Measurements from ENCODE around the gene CACNG1.

CACNG1 gene

GRCh38 chr17:67019809-67020208 is 24.5 kb upstream of the CACNG1 start:
- DNase-seq (ENCODE audit: low spot score) (no peak), ATAC-seq (ENCODE audit: low read depth) (no peak)
- Histone ChIP-seq H3K4me1 (ENCODE audit: insufficient read depth, poor library complexity, severe bottlenecking) (no peaks in the 10 kb centered on the region), H3K4me3 (ENCODE audit: severe bottlenecking) (no peak overlapping the region), H3K27ac (ENCODE audit: poor library complexity, severe bottlenecking) (no peak overlapping the region), H3K36me3 (ENCODE audit: low read depth) (no peaks in the 10 kb centered on the region), H3K27me3 (ENCODE audit: insufficient read depth, poor library complexity, severe bottlenecking) (no peaks in the 10 kb centered on the region), H3K9me3 (ENCODE audit: severe bottlenecking) (no peaks in the 10 kb centered on the region)
- no peak for TF ChIP-seq CTCF (IDR thresholded peaks at IDR 0.05; ENCODE audit: poor library complexity, severe bottlenecking)

GRCh38 chr17:67020293-67020766 is 24.0 kb upstream of the CACNG1 start:
- Histone ChIP-seq H3K27ac (ENCODE audit: poor library complexity, severe bottlenecking) (no peak overlapping the region), H3K27me3 (ENCODE audit: insufficient read depth, poor library complexity, severe bottlenecking) (no peaks in the 10 kb centered on the region), H3K9me3 (ENCODE audit: severe bottlenecking) (no peaks in the 10 kb centered on the region), H3K4me3 (ENCODE audit: severe bottlenecking) (no peak overlapping the region), H3K4me1 (ENCODE audit: insufficient read depth, poor library complexity, severe bottlenecking) (peaks cover 2% of the 10 kb centered on the region), H3K36me3 (ENCODE audit: low read depth) (no peaks in the 10 kb centered on the region)
- ATAC-seq (ENCODE audit: low read depth) (no peak), DNase-seq (ENCODE audit: low spot score) (no peak)
- no peak for TF ChIP-seq CTCF (IDR thresholded peaks at IDR 0.05; ENCODE audit: poor library complexity, severe bottlenecking)

- Histone ChIP-seq H3K4me3 (ENCODE audit: severe bottlenecking) (no peak overlapping the region), H3K27me3 (ENCODE audit: insufficient read depth, poor library complexity, severe bottlenecking) (no peaks in the 10 kb centered on the region), H3K9me3 (ENCODE audit: severe bottlenecking) (no peaks in the 10 kb centered on the region), H3K4me1 (ENCODE audit: insufficient read depth, poor library complexity, severe bottlenecking) (peaks cover 4% of the 10 kb centered on the region), H3K27ac (ENCODE audit: poor library complexity, severe bottlenecking) (no peak overlapping the region), H3K36me3 (ENCODE audit: low read depth) (no peaks in the 10 kb centered on the region)
- no peak for TF ChIP-seq CTCF (IDR thresholded peaks at IDR 0.05; ENCODE audit: poor library complexity, severe bottlenecking)
- no peak for DNase-seq (ENCODE audit: low spot score)
- no peak for ATAC-seq (ENCODE audit: low read depth)
These were observed 23.2 kb upstream of the CACNG1 start for GRCh38 chr17:67021196-67021595.

GRCh38 chr17:67021743-67022450 is 22.5 kb upstream of the CACNG1 start:
- no peak for TF ChIP-seq CTCF (IDR thresholded peaks at IDR 0.05; ENCODE audit: poor library complexity, severe bottlenecking)

GRCh38 chr17:67022451-67022810 is 21.9 kb upstream of the CACNG1 start:
- H3K36me3 ChIP-seq (ENCODE audit: low read depth), result no peaks in the 10 kb centered on the region

More at GRCh38 chr17:67021743-67022450, 22.5 kb upstream of the CACNG1 start:
- no peak overlapping the region for H3K4me3 ChIP-seq (ENCODE audit: severe bottlenecking)
- no peaks in the 10 kb centered on the region for H3K27me3 ChIP-seq (ENCODE audit: insufficient read depth, poor library complexity, severe bottlenecking)
- DNase-seq (ENCODE audit: low spot score) (no peak), ATAC-seq (ENCODE audit: low read depth) (no peak)
- H3K4me1 ChIP-seq (ENCODE audit: insufficient read depth, poor library complexity, severe bottlenecking), result peaks cover 4% of the 10 kb centered on the region
- H3K9me3 ChIP-seq (ENCODE audit: severe bottlenecking), result no peaks in the 10 kb centered on the region
- no peak overlapping the region for H3K27ac ChIP-seq (ENCODE audit: poor library complexity, severe bottlenecking)
- no peaks in the 10 kb centered on the region for H3K36me3 ChIP-seq (ENCODE audit: low read depth)

More at GRCh38 chr17:67022451-67022810, 21.9 kb upstream of the CACNG1 start:
- Histone ChIP-seq H3K4me1 (ENCODE audit: insufficient read depth, poor library complexity, severe bottlenecking) (peaks cover 4% of the 10 kb centered on the region), H3K9me3 (ENCODE audit: severe bottlenecking) (no peaks in the 10 kb centered on the region), H3K27ac (ENCODE audit: poor library complexity, severe bottlenecking) (no peak overlapping the region), H3K4me3 (ENCODE audit: severe bottlenecking) (no peak overlapping the region), H3K27me3 (ENCODE audit: insufficient read depth, poor library complexity, severe bottlenecking) (no peaks in the 10 kb centered on the region)
- TF ChIP-seq CTCF (IDR thresholded peaks at IDR 0.05; ENCODE audit: poor library complexity, severe bottlenecking), result no peak
- ATAC-seq (ENCODE audit: low read depth) (no peak), DNase-seq (ENCODE audit: low spot score) (no peak)
